Mammary epithelial cell (primary cell): ENCODE results near the gene NKG7.

Experiments used
- EZH2 ChIP-seq: IDR thresholded peaks from 2 replicates; pipeline ENCODE4 v1.6.1; 2012; ENCODE audit warnings: low read length, inconsistent platforms, borderline replicate concordance
- TF ChIP-seq, protein P1 (sequence below), 2 donors: IDR thresholded peaks in 1 of 2; conservative IDR thresholded peaks in 1 of 2; 2 replicates each; pipeline ENCODE4 v1.5.1; 2011 to 2012; ENCODE audit warnings: inconsistent platforms in 2 of 2, low read length in 2 of 2, mild to moderate bottlenecking in 2 of 2, control low read depth in 1 of 2, low read depth in 1 of 2; ENCODE audit not compliant: insufficient read depth in 1 of 2; ENCODE audit errors: extremely low read depth in 1 of 2

DNA sequence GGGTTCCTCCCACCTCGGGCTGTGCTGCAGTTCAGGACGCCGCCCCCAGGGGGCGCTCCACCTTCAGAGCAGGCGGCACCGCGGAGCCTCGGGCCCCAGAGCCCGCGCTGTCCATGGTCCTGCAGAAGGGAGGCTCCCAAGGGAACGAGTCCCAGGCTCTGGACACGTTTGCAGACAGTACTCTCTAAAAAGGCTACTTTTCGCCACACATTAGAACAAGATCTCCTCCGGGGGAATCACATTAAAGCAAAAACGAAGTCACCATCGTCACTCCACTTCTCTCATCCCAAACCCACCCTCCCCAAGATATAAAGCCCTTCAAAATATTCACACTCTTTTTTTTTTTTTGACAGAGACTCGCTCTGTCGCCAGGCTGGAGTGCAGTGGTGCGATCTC lies 49.6 kb upstream of the NKG7 start:
- TF ChIP-seq, protein P1, sequence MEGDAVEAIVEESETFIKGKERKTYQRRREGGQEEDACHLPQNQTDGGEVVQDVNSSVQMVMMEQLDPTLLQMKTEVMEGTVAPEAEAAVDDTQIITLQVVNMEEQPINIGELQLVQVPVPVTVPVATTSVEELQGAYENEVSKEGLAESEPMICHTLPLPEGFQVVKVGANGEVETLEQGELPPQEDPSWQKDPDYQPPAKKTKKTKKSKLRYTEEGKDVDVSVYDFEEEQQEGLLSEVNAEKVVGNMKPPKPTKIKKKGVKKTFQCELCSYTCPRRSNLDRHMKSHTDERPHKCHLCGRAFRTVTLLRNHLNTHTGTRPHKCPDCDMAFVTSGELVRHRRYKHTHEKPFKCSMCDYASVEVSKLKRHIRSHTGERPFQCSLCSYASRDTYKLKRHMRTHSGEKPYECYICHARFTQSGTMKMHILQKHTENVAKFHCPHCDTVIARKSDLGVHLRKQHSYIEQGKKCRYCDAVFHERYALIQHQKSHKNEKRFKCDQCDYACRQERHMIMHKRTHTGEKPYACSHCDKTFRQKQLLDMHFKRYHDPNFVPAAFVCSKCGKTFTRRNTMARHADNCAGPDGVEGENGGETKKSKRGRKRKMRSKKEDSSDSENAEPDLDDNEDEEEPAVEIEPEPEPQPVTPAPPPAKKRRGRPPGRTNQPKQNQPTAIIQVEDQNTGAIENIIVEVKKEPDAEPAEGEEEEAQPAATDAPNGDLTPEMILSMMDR (conservative IDR thresholded peaks at IDR 0.05 in 1 of 2, IDR thresholded peaks at IDR 0.05 in 1 of 2; ENCODE audit: extremely low read depth in 1 of 2, insufficient read depth in 1 of 2, low read depth in 1 of 2, low read length in 2 of 2), result peak; percentile 87 to 99
- no peak for TF ChIP-seq EZH2
